ENCODE results near the gene KCNH5.

- TF ChIP-seq CTCF (optimal IDR thresholded peaks at IDR 0.05 in 1 of 3, IDR thresholded peaks at IDR 0.05 in 1 of 3, conservative IDR thresholded peaks at IDR 0.05 in 1 of 3; ENCODE audit: extremely low read depth in 1 of 3, insufficient read depth in 2 of 3, low read length in 3 of 3): no peak
- no peak for TF ChIP-seq EZH2 (IDR thresholded peaks at IDR 0.05; ENCODE audit: low read length)
Measured at GRCh38 chr14:62894736-62895135, 150.5 kb downstream of the KCNH5 start.

Measured in keratinocyte (primary cell).